DMS79 (cell line): ENCODE data around the gene SANBR.
A peak's percentile ranks its signal among the peaks of the same experiment; 100 is the strongest.
"Not testable (repeated sequence)": the region's sequence is repeated elsewhere in the genome, so short reads cannot be mapped to it uniquely, and the experiment has no call there.

Experiments
- DNase-seq: peaks from one replicate; lab custom pipeline; 2025; lab: John Stamatoyannopoulos, UW

Gene SANBR

DNA sequence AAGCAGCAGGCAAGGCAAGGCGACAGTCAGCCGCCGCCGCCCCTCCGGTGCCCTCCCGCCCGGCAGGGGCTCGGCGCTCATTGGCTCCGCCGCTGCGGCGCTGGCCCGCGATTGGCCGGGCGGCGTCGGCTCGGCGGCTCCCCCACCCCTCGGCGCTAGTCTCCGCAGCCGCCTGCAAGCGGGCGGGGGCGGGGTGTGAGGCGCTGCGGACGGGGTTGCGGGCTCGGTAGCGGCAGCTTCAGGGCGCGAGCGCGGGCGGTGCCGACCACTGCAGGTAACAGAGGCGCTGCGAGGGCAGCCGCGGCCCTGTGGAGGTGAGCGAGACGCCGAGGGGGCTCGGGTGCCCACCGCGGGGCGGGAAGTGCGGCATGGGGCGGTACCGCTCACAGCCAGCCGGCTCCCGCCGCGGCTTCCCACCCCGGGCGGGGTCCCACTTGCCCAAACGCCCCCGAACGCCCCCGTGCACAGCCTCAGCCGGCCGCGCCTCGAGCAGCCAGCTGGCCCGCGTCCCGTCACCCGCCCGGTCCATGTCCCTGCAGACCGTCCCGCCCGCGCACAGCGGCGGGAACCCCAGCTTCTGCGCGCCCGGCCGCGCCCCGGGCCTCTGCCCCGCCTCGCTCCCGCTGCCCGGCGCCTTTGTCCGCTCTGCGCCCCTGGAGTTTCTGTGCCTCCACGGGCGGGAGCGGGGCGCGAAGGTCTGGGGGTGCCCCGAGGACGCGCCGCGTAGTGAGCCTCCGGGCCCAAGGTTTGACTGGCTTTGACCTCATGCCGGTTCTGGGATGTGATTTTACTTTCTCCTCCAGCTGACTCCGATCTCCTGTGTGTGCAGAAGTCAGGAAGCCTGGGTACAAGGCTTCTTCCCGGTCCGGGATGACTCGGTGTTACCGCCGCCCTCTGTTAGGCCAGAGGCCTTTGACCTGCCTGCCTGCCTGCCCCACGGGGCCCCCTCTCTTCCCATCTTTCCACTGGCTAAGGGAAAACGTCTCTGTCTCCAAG lies at the start of gene SANBR:
Gene SANBR (plus strand): TSS at position 158 of the 996 bp plus-strand sequence. CDS start 4,480 bp downstream, outside the sequence.
- peak; percentile 90 for DNase-seq

GRCh38 chr2:61015976-61016375 lies 49.7 kb upstream of the SANBR start:
- no peak for DNase-seq

DNA sequence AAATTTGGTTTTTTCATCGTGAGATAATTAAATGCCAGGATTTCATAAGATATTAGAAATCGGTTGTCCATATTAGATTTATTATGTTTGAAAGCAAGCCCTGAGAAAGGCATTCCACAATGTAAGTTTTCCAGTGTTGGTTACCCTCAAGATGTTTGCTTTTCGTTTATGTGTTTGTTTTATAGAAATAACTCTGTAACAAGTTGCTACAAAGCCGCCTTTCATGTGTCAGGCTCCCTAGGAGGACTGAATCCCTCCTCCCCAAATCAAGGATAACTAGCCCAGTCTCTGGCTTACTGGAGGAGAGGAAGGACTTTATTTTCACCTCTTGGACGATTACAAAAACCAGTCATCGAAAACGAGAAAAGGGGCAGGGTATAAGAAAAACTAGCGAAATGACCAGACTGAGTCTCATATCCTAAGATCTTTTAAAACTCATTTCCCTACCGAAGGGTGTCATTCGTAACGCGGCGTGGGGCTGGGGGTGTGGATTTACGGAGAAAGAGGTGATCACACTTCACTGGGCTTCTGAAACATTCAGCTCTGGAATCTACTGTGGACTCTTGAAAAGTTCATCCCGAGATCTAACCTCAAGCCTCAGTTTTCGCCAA lies 49.2 kb upstream of the SANBR start:
- DNase-seq = no peak

GRCh38 chr2:61017003-61017555 lies 48.6 kb upstream of the SANBR start:
- peak; percentile 79 for DNase-seq

GRCh38 chr2:61017556-61018317 lies 47.9 kb upstream of the SANBR start, which contains the start of the genes PEX13 and PUS10:
TSS of gene PEX13 (plus strand) at chr2:61017720. CDS start at chr2:61017760, 40 bp downstream.
TSS of gene PUS10 (minus strand) at chr2:61018255. CDS start at chr2:61011890, 6,365 bp downstream.
- DNase-seq = peak; percentile 69

GRCh38 chr2:61018318-61018755 lies 47.3 kb upstream of the SANBR start:
- DNase-seq = peak; percentile 3

DNA sequence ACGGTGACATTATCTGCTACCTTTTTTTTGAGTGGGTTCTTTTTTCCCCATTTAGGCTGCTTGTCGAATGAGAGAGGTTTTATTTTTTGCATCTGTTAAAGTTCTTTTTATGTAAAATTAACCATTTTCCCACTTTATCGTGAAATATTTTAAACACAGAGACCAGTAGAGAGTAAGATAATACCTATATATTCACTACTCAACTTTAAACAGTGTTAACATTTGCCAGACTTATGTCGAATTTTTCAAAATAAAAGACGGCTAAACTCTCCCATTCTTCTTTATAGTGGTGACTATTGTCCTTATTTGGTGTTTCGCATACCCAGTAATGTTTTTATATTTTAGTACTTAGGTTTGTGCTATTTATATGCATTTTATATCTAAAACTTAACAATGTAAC lies 46.9 kb upstream of the SANBR start:
- no peak for DNase-seq

- DNase-seq = no peak
These were observed 44.4 kb upstream of the SANBR start for GRCh38 chr2:61021228-61021660.

GRCh38 chr2:61023670-61024069 lies 42.0 kb upstream of the SANBR start:
- no peak for DNase-seq

GRCh38 chr2:61029533-61029932 lies 36.1 kb upstream of the SANBR start:
- DNase-seq = no peak

DNA sequence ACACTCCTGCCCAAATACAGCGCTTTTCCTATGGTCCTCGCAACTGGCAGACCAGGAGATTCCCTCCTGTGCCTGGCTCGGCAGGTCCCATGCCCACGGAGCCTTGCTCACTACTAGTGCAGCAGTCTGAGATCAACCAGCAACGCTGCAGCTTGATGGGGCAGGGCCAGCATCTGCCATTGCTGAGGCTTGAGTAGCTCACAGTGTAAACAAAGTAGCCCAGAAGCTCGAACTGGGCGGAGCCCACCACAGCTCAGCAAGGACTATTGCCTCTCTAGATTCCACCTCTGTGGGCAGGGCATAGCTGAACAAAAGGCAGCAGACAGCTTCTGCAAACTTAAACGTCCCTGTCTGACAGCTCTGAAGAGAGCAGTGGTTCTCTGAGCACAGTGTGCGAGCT lies 31.1 kb upstream of the SANBR start:
- not testable (repeated sequence) for DNase-seq

DNA sequence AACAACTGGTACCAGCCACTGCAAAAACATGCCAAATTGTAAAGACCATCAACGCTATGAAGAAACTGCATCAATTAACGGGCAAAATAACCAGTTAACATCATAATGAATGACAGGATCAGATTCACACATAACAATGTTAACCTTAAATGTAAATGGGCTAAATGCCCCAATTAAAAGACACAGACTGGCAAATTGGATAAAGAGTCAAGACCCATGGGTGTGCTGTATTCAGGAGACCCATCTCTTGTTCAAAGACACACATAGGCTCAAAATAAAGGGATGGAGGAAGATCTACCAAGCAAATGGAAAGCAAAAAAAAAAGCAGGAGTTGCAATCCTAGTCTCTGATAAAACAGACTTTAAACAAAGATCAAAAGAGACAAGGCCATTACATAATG lies 29.0 kb upstream of the SANBR start:
- DNase-seq = not testable (repeated sequence)

- DNase-seq = no peak
These were observed 22.9 kb upstream of the SANBR start for GRCh38 chr2:61042807-61043206.

GRCh38 chr2:61044636-61045035 lies 21.0 kb upstream of the SANBR start:
- no peak for DNase-seq

GRCh38 chr2:61045226-61045625 lies 20.4 kb upstream of the SANBR start:
- DNase-seq = no peak

GRCh38 chr2:61045999-61046398 lies 19.7 kb upstream of the SANBR start:
- no peak for DNase-seq

- no peak for DNase-seq
These were observed 10.1 kb upstream of the SANBR start for GRCh38 chr2:61055557-61055956.

DNA sequence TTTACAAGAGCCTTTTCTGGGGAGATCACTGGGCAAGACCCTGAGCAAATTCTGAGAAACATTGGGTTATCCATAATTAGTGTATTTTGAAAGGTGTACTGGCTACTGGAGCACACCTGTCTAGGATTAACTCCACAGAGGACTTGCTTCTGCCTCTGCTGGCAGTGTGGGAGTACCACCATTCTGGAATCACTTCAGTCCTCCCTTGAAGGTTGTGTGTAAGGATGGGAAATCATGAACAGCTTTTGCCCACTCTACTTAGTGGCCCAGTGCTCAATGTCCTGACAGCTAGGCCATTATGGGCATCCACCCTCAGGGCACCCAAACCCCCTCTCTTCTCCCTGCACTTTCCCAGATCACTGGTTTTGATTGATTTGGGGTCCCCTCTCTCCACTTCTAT lies 8.1 kb upstream of the SANBR start:
- no peak for DNase-seq

DNA sequence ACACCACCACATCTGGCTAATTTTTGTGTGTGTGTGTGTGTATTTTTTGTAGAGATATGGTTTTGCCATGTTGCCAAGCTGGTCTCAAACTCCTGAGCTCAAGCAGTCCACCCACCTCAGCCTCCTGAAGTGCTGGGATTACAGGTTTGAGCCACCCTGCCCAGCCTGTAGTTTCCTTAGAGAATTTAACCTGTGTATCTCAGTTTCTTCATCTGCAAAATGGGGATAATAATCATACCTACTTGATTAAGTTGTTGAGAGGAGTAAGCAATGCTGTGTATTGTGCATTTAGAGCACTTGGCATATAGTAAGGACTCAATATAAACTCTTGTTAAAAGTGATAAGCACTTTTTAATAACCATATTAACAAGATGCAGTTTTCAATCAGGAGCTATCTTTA lies 6.3 kb upstream of the SANBR start:
- no peak for DNase-seq

DNA sequence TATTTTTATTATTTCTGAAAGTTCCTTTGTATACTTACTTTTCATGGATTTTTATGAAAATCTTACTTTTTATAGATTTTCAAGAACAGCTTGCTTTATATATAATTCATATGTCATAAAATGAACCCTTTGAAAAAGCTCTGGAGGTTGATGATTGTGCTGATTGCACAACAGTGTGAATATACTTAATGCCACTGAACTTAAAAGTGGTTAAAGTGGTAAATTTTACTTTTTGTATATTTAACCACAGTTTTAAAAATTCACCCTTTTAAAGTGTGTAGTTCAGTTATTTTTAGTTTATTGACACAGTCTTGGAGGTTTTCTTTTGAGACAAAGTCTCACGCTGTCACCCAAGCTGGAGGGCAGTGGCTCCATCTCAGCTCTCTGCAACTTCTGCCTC lies 8.4 kb downstream of the SANBR start:
- DNase-seq = no peak

- no peak for DNase-seq
These were observed 20.2 kb downstream of the SANBR start for GRCh38 chr2:61085883-61086282.

- no peak for DNase-seq
These were observed 24.1 kb downstream of the SANBR start for GRCh38 chr2:61089797-61090196.
